Right lobe of liver (tissue), 4 donors: ENCODE measurements around the gene ZBTB7B.

Experiments used
- CTCF ChIP-seq, 4 donors: fragments of 200-600 bp in 3 of 4; fragments of 450-650 bp in 1 of 4; IDR thresholded peaks; one replicate each; pipeline versions ENCODE4 v1.5.1 to v1.8.0; 2016 to 2022; ENCODE audit warnings: antibody characterized with exemption in 4 of 4, mild to moderate bottlenecking in 2 of 4
- POLR2A ChIP-seq: fragments of 450-650 bp; IDR thresholded peaks from one replicate; pipeline ENCODE4 v1.6.1; 2017; ENCODE audit warnings: antibody characterized with exemption, mild to moderate bottlenecking
- donor health status: DM: no; HTN: no; CAD: no.
- donor health status: DM: no; HTN: no; CAD: no.
- donor health status: DM: no; HTN: yes; CAD: no.

GRCh38 chr1:155011004-155011416 is 8.4 kb downstream of the ZBTB7B start:
- no peak for TF ChIP-seq CTCF (IDR thresholded peaks at IDR 0.05)
- TF ChIP-seq POLR2A, result no peak
